Measurements from ENCODE around the gene RDM1.
A peak's percentile ranks its signal among the peaks of the same experiment; 100 is the strongest.
"Not testable (repeated sequence)": the region's sequence is repeated elsewhere in the genome, so short reads cannot be mapped to it uniquely, and the experiment has no call there.

Gene RDM1

DNA sequence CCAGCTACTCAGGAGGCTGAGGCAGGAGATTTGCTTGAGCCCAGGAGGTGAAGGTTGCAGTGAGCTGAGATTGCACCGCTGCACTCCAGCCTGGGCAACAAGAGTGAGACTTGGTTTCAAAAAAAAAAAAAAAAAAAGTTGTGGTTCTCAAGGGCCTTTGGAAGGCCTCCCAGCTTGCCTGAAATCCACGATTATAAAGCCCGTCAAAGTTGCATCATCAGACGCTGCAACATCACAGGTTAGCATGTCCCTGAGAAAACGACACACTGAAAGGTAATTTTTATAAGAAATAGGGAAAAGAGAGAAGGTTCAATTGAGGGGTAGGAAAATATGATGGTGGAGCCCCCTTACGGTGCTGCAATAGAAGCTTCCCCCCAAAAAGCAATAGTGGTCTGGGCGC, 17.5 kb upstream of the RDM1 start:
- Mint-ChIP-seq H3K27me3 (peaks cover 7 to 8% of the 10 kb centered on the region in 2 donors), H3K9me3 (no peaks in the 10 kb centered on the region), H3K4me1 (no peaks in the 10 kb centered on the region), H3K4me3 (no peak overlapping the region), H3K36me3 (no peaks in the 10 kb centered on the region), H3K27ac (no peak overlapping the region)
- DNase-seq (no peak), ATAC-seq (replicated peaks) (no peak)

DNA sequence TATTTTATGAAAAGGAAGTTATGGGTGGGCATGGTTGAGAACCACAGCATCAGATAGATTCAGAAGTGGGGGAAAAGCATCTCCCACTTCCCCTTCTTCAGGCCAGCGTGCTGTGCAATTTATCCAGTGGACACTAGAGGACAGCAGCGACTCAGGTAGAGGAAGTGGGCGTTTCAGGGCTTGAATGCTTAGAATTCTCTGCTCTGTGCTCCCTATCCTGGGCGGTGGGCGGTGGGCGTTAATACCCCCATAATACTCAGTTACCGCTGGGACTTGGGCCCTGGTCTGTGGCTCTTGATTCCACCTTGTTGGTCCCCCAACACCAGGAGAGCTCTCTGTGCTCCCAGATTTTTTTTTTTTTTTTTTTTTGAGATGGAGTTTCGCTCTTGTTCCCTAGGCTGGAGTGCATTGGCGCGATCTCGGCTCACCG, 16.6 kb upstream of the RDM1 start:
- DNase-seq (peak; percentile 43), ATAC-seq (replicated peaks) (peak; percentile 90 to 92)
- Mint-ChIP-seq H3K4me3 (no peak overlapping the region), H3K4me1 (no peaks in the 10 kb centered on the region), H3K27me3 (no peaks in the 10 kb centered on the region), H3K9me3 (no peaks in the 10 kb centered on the region), H3K27ac (no peak overlapping the region), H3K36me3 (no peaks in the 10 kb centered on the region)

DNA sequence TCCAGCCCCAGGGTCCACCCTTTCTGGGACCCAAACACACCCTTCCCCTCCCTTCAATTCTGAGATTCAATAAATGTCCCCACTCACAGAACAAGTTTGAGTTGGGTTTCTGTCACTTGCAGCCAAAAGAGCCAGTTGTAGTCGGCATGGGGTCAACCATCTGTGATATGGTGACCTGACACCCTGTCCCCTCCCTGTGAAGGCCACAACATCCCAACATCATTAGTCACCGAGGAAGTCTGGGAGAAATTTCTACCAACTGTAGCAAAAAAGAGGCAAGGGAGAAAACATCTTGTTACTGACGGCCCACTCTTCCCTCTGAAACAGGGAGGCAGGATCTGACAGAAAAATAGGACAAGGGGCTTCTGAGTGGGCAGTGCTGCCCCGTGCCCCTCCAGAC, 13.6 kb upstream of the RDM1 start:
- Mint-ChIP-seq H3K27ac (no peak overlapping the region), H3K9me3 (no peaks in the 10 kb centered on the region), H3K36me3 (no peaks in the 10 kb centered on the region), H3K4me1 (no peaks in the 10 kb centered on the region), H3K27me3 (no peaks in the 10 kb centered on the region), H3K4me3 (no peak overlapping the region)
- ATAC-seq (replicated peaks) (no peak), DNase-seq (no peak)

DNA sequence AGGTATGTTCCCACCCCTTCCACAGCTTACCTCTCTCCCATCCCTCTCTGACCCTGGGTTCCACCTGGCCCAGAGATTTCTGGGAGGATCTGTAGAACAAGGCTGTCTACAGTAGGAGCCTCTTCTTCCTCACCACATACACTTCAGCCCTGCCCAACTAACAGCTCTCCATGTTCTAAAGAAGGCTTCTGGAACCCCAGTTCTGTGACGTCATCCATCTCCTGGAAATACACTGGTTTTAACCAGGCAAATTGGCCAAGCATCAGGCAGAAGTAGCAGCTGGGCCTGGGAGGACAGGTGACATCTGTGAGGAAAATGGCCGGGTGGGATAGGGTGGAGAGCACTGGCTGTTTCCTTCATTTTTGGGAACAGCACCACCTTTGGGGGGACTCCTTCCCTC, 13.0 kb upstream of the RDM1 start, which contains the start of gene LYZL6:
Gene LYZL6 (minus strand): TSS at position 177 of the 400 bp plus-strand sequence. CDS start 4,357 bp downstream, outside the sequence.
- no peak within 1 kb of the TSS for H3K27ac Mint-ChIP-seq
- no peaks in the 10 kb centered on the region for H3K27me3 Mint-ChIP-seq
- no peaks in the 10 kb centered on the region for H3K4me1 Mint-ChIP-seq
- H3K9me3 Mint-ChIP-seq = no peaks in the 10 kb centered on the region
- no peak within 1 kb of the TSS for H3K4me3 Mint-ChIP-seq
- DNase-seq (no peak), ATAC-seq (replicated peaks) (no peak)
- H3K36me3 Mint-ChIP-seq = no peaks in the 10 kb centered on the region

DNA sequence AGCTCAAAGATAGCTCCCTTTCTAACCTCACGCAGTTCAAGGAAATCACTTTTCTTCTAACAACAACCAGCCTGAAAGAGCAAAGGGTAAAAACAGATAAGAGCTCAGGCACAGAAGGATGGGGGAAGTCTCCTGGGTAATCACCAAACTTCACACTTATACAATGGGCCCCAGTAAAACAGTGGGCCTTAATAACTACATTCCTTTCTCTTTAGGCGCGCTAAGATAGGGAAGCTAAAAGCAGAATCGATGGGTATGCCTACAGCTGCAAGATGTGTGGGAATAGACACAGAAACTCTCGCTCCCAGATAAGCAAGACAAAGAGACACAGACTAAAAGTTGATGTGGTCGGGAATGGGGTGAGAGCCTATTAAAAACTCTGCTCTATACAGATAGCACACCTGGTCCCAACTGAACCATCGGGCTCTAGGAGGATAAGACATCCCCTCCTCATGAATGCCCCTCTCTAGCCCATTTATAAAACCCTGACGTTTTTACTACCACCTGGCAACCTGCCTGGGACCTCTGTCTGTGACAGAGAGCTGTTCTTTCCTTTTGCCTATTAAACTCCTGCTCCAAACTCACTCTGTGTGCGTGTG, 12.1 kb upstream of the RDM1 start:
- no peaks in the 10 kb centered on the region for H3K4me1 Mint-ChIP-seq
- no peaks in the 10 kb centered on the region for H3K9me3 Mint-ChIP-seq
- DNase-seq (no peak), ATAC-seq (replicated peaks) (no peak)
- H3K27ac Mint-ChIP-seq = no peak overlapping the region
- H3K4me3 Mint-ChIP-seq = no peak overlapping the region
- no peaks in the 10 kb centered on the region for H3K27me3 Mint-ChIP-seq
- no peaks in the 10 kb centered on the region for H3K36me3 Mint-ChIP-seq

DNA sequence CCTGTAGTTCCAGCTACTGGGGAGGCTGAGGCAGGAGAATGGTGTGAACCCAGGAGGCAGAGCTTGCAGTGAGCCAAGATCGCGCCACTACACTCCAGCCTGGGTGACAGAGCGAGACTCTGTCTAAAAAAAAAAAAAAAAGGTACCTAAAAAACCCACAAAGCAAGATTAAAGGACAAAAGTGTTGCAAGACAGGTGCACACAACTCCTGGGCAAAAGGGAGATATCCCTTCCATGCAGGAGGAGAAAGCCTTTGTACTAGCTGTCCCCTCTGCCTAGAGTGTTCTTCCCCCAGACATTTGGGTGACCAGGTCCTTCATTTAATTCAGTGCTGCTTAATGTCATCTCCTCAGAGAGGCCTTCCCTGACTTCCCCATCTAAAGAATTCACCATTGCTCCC, 7.9 kb upstream of the RDM1 start:
- not testable (repeated sequence) for H3K36me3 Mint-ChIP-seq; DNase-seq; H3K4me3 Mint-ChIP-seq; H3K9me3 Mint-ChIP-seq; H3K4me1 Mint-ChIP-seq; H3K27me3 Mint-ChIP-seq; ATAC-seq (replicated peaks); H3K27ac Mint-ChIP-seq

DNA sequence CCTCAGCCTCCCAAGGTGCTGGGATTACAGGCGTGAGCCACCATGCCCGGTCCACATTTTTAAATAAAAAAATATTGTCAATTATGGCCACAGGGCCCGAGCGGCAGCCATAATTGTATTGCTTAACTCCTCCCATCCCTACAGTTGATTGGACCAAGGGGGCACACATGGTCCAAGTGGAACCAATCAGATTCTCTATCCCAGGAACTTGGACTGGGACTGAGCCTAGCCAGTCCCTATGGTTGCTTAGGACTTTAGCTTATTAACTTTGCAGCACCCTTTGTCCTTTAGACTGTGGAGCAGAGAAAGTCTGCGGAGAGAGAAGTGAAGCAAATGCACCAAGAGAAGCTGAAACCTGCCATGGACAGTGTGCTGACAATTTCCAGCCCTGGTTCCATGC, 5.5 kb upstream of the RDM1 start:
- DNase-seq (no peak), ATAC-seq (replicated peaks) (no peak)
- H3K9me3 Mint-ChIP-seq = no peaks in the 10 kb centered on the region
- no peak overlapping the region for H3K27ac Mint-ChIP-seq
- H3K4me3 Mint-ChIP-seq = no peak overlapping the region
- peaks cover 0 to 2% of the 10 kb centered on the region in 2 donors for H3K27me3 Mint-ChIP-seq
- H3K36me3 Mint-ChIP-seq = no peaks in the 10 kb centered on the region
- peaks cover 0 to 3% of the 10 kb centered on the region in 2 donors for H3K4me1 Mint-ChIP-seq

DNA sequence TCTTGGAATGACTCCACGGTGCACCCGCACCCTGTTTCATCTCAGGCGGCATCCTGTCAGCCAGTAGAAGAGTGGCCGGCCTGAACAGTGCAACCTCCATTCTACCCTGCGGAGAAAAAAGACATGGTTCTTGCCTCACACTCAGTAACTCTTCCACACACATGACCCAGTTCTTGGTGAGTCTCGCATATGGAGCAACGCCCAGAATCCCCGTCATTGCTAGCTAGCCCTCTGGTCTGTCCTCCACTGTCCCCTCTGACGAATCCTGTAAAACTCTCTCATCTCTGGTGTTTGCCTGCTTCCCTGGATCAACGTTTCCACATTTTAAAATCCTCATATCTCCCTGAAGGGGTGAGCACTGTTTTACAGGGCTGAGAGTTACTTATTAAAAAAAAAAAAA, 4.2 kb upstream of the RDM1 start:
- Mint-ChIP-seq H3K4me1 (peaks cover 5 to 11% of the 10 kb centered on the region in 2 donors), H3K27ac (no peak overlapping the region), H3K4me3 (no peak overlapping the region), H3K27me3 (peaks cover 5 to 8% of the 10 kb centered on the region in 2 donors), H3K36me3 (no peaks in the 10 kb centered on the region), H3K9me3 (no peaks in the 10 kb centered on the region)
- DNase-seq (no peak), ATAC-seq (replicated peaks) (no peak)

DNA sequence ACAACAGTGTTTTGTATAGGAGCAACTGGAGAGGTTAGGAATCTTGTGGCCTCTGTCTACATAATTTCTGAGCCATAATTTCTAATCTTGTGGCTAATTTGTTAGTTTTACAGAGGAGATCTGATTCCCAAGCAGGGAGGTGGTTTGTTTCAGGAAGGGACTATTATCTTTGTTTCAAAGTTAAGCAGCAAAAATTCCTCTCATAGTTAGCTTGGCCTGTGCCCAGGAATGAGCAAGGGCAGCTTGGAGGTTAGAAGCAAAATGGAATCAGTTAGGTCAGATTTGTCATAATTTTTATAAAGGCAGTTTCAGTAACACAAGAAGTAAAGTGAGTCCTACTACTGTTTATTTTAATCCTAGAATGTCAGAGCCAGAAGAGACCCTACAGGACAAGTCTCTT, 2.0 kb upstream of the RDM1 start:
- ATAC-seq (replicated peaks) (no peak), DNase-seq (no peak)
- no peak overlapping the region for H3K27ac Mint-ChIP-seq
- no peak overlapping the region for H3K4me3 Mint-ChIP-seq
- H3K36me3 Mint-ChIP-seq = no peaks in the 10 kb centered on the region
- peaks cover 5 to 11% of the 10 kb centered on the region in 2 donors for H3K4me1 Mint-ChIP-seq
- H3K27me3 Mint-ChIP-seq = peaks cover 5 to 8% of the 10 kb centered on the region in 2 donors
- no peaks in the 10 kb centered on the region for H3K9me3 Mint-ChIP-seq

DNA sequence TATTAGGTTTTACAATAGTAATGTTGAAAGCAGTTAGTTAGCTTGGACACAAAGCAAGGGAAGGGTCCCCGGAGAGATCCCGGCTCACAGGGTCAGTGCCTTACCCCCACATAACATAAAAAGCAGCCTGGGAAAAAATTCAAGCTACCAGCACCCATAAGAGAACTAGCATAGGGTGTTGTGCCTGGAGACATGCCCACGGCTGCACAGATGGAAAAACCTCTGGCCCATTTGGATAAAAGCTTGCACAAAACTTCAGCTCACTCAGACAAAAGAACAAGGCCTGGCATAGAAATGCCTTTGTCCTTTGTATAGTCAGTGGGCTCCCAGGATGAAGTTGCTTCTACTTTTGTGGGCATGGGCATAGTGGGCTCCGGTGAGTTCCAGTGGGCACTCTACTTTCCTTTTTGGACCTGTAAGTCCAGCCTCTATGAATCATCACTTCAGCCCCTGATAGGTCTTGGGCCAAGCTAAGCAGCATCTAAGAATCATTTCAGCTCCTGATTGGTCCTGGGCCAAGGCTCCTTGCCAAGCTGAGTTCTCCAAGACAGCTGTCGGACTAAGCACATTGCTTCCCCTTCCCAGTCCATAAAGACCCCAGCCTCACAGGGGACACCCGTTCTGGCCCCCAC, 1.3 kb upstream of the RDM1 start:
- H3K4me3 Mint-ChIP-seq = no peak overlapping the region
- H3K27ac Mint-ChIP-seq = no peak overlapping the region
- no peaks in the 10 kb centered on the region for H3K36me3 Mint-ChIP-seq
- peaks cover 5 to 8% of the 10 kb centered on the region in 2 donors for H3K27me3 Mint-ChIP-seq
- no peaks in the 10 kb centered on the region for H3K9me3 Mint-ChIP-seq
- DNase-seq = no peak
- H3K4me1 Mint-ChIP-seq = peaks cover 5 to 11% of the 10 kb centered on the region in 2 donors
- ATAC-seq (replicated peaks) = no peak

DNA sequence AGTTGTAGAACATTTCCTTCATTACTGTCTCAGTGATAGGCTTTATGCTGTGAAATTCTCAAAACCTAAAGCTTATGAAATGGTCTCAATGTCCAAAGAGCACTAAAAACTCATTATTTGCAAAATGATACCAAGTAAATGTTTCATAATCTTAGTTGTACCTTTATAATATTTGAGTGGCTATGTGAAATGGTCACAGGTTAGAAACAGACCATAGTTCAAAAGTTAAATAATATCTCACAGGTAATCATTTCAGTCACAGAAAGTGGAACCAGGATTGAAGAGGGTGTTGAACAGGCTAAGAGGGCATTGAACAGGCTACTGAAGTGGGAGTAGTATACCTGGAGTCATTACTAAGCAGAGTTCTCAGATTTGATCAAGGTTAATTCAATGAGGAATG, 2.9 kb downstream of the RDM1 start:
- no peak for ATAC-seq (replicated peaks)
- no peak overlapping the region for H3K27ac Mint-ChIP-seq
- H3K36me3 Mint-ChIP-seq = no peaks in the 10 kb centered on the region
- no peak overlapping the region for H3K4me3 Mint-ChIP-seq
- H3K4me1 Mint-ChIP-seq = peaks cover 7 to 22% of the 10 kb centered on the region in 2 donors
- peaks cover 5 to 8% of the 10 kb centered on the region in 2 donors for H3K27me3 Mint-ChIP-seq
- DNase-seq = no peak
- no peaks in the 10 kb centered on the region for H3K9me3 Mint-ChIP-seq

DNA sequence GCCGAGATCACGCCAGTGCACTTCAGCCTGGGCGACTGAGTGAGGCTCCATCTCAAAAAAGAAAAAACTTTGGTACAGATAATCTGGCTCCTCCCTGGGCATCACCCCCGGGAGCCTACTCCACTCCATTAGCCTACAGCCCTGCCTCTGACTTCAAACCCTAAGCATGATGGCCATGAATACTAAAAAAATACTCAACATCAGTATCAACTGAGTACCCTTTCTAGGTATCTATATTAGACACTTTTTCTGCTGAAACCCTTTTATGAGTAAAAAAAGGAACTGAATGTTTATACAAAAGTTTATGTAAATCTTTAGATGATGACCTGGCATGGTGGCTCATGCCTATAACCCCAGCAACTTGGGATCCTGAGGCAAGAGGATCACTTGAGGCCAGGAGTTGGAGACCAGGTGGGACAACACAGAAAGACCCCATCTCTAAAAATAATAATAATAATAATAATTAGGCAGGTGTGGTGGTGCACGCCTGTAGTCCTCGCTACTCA, 6.9 kb downstream of the RDM1 start:
- H3K4me1 Mint-ChIP-seq = peaks cover 2 to 11% of the 10 kb centered on the region in 2 donors
- H3K36me3 Mint-ChIP-seq = no peaks in the 10 kb centered on the region
- H3K9me3 Mint-ChIP-seq = no peaks in the 10 kb centered on the region
- no peak overlapping the region for H3K27ac Mint-ChIP-seq
- ATAC-seq (replicated peaks) (peak; percentile 94 to 97), DNase-seq (no peak)
- no peak overlapping the region for H3K4me3 Mint-ChIP-seq
- H3K27me3 Mint-ChIP-seq = peaks cover 0 to under 1% of the 10 kb centered on the region in 2 donors

DNA sequence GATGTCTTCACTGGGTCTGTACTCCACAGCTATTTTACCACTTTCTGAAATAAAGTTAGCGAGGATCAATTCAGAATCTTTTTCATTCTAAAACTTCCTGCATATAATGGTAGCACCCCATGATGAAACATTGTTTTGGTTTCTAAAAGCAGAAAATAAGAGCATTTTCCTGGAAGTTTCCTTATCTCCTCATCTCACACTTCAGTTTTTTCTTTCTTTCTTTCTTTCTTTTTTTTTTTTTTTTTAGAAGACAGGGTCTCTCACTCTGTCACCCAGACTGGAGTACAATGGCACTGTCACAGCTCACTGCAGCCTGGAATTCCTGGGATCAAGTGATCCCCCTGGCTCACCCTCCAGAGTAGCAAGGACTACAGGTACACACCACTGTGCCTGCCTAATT, 10.3 kb downstream of the RDM1 start:
- Mint-ChIP-seq H3K4me3 (no peak overlapping the region), H3K9me3 (no peaks in the 10 kb centered on the region), H3K36me3 (no peaks in the 10 kb centered on the region), H3K4me1 (peaks cover 2 to 11% of the 10 kb centered on the region in 2 donors), H3K27ac (no peak overlapping the region), H3K27me3 (peaks cover 0 to 5% of the 10 kb centered on the region in 2 donors)
- ATAC-seq (replicated peaks) (no peak), DNase-seq (no peak)

DNA sequence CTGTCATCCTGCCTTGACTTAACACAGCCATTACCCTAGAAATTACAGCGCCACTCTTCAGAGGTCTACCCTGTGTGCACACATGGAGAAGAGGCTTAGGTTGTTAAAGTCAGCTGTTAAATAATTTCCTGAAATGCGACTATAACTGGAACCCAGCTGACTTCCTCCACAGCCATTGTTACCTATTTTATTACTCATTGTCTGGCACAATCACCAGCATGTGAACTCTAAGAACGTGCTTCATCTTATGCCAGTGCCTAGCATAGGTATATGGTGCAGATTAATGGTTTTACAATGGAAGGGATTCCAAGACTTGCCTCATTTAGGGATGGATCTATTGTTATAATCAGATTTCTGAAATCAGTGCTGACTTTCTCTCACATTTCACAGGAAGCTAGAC, 11.9 kb downstream of the RDM1 start:
- no peak for DNase-seq
- no peak overlapping the region for H3K27ac Mint-ChIP-seq
- no peaks in the 10 kb centered on the region for H3K36me3 Mint-ChIP-seq
- no peak overlapping the region for H3K4me3 Mint-ChIP-seq
- no peak for ATAC-seq (replicated peaks)
- peaks cover 0 to 5% of the 10 kb centered on the region in 2 donors for H3K27me3 Mint-ChIP-seq
- no peaks in the 10 kb centered on the region for H3K9me3 Mint-ChIP-seq
- H3K4me1 Mint-ChIP-seq = peaks cover 2 to 6% of the 10 kb centered on the region in 2 donors

DNA sequence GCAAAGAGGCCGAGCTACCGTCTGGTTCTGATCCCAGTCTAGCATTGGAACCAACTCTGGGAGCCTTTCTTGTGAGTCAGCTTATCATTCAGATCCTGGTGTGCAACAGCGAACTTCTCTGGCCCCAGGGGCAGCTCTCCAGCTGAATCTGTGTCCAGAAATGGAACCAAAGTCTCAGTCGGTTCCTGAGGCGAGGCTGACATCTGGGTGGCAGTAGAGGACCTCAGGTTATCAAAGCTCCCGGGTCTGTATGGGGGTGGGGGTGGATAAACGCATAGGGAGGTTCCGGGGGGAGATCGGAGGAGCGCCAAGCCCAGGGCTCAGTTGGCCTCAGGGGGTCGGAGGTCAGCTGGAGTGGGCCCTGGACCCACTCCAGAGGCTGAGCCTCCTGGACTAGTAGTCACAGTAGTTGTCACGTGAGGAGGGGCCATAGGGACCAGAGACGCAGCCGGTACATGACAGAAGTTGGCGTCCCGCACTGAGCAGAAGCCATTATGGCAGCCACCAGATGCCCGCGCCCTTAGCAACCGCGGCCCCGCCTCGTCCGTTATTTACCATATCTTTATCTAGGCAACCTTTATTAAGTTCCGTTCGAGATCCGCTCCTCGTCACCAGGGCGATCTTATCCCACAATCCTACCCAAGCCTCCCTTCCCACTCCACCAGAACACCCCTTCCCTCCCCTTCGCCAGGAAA, 12.9 kb downstream of the RDM1 start:
- Mint-ChIP-seq H3K36me3 (no peaks in the 10 kb centered on the region), H3K9me3 (no peaks in the 10 kb centered on the region), H3K27ac (no peak overlapping the region), H3K4me3 (no peak overlapping the region), H3K27me3 (peaks cover 0 to 5% of the 10 kb centered on the region in 2 donors), H3K4me1 (peaks cover 6 to 12% of the 10 kb centered on the region in 2 donors)
- DNase-seq (no peak), ATAC-seq (replicated peaks) (no peak)

Data from stimulated activated naive B cell treated with anti-CD40 and anti-IgM and Interleukin-4, amounts not matched to agents 10 μg/mL and 1 μg/mL and 100 μg/mL, for 72 hours (primary cell).